ENCODE data around the gene DBNL. TPM values are rescaled to one million over a fixed set of nuclear protein-coding genes. Genes with fewer than 3 reads are reported as not detected.

DBNL gene
- total RNA-seq, 1 donor from 2014 or later, result 200 TPM

DNA sequence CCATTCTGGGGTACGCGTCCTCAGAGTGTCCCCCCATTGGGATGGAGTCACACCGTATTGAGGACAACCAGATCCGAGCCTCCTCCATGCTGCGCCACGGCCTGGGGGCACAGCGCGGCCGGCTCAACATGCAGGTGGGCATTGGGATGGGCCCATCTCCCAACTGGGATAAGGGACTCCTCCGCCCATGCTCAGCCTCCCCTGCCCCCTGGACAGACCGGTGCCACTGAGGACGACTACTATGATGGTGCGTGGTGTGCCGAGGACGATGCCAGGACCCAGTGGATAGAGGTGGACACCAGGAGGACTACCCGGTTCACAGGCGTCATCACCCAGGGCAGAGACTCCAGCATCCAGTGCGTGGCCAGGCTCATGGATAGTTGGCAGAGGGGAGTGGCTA lies 65.5 kb downstream of the DBNL start:
- DNase-seq (ENCODE audit: low read depth, low spot score), result no peak

- DNase-seq (ENCODE audit: low read depth, low spot score), result no peak
Measured at GRCh38 chr7:44110719-44111635, 66.5 kb downstream of the DBNL start.

Other genes starting within 250 kb of the DBNL start
- gene MRPS24, start 175.2 kb upstream of the DBNL start, total RNA-seq, result 64.0 and 87.2 TPM in 2 replicates
- gene URGCP, start 138.1 kb upstream of the DBNL start, total RNA-seq, result 23.9 and 27.0 TPM in 2 replicates
- gene UBE2D4, start 118.3 kb upstream of the DBNL start, total RNA-seq, result 8.0 and 9.4 TPM in 2 replicates
- not detected in 2 replicates for gene SPDYE1, start 46.8 kb upstream of the DBNL start, total RNA-seq
- gene PGAM2, start 20.9 kb downstream of the DBNL start, total RNA-seq, result 0.14 TPM in 1 of 2 replicates, not detected in the other
- gene POLM, start 37.8 kb downstream of the DBNL start, total RNA-seq, result 8.4 and 10.1 TPM in 2 replicates
- 2.6 and 5.4 TPM in 2 replicates for gene AEBP1, start 59.6 kb downstream of the DBNL start, total RNA-seq
- 105 and 130 TPM in 2 replicates for gene POLD2, start 78.8 kb downstream of the DBNL start, total RNA-seq
- not detected in 2 replicates for gene MYL7, start 96.6 kb downstream of the DBNL start, total RNA-seq
- gene GCK, start 144.7 kb downstream of the DBNL start, total RNA-seq, result 0.26 and 0.39 TPM in 2 replicates
- gene YKT6, start 156.3 kb downstream of the DBNL start, total RNA-seq, result 126 and 145 TPM in 2 replicates

Data from pulmonary artery endothelial cell (primary cell).